RPMI8226 (cell line): Measurements from ENCODE around the gene TMEM235.
"Not testable (repeated sequence)": the region's sequence is repeated elsewhere in the genome, so short reads cannot be mapped to it uniquely, and the experiment has no call there.

Experiments used
- DNase-seq: peaks from one replicate; pipeline ENCODE4 v3.0.0-alpha.2; 2015

TMEM235 gene

GRCh38 chr17:78238823-78239488 is 7.5 kb downstream of the TMEM235 start:
- DNase-seq: no peak

DNA sequence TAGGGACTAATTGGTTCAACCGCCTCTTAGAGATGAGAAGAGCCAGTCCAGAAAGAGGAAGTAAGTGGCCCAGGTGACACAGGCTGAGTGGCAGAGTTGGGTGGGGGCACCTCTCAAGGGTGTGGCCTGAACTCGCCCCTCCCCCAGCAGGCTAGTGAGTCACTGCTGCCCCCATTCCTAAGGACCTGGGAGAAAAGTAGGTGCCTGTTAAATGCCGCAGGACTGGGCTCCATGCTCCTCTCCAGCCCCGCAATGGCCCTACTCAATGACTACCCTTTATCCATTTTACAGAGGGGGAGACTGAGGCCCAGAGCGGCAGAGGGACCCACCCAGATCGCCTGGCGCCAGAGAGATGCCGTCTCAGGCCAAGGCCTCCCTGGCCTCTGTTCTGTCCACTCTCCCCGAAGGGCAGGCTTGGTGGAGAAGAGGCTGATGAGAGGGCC is 8.1 kb downstream of the TMEM235 start:
- peak; percentile 85 for DNase-seq

- no peak for DNase-seq
Measured at GRCh38 chr17:78240012-78240655, 8.7 kb downstream of the TMEM235 start.

GRCh38 chr17:78240839-78241238 is 9.4 kb downstream of the TMEM235 start:
- DNase-seq: no peak

DNA sequence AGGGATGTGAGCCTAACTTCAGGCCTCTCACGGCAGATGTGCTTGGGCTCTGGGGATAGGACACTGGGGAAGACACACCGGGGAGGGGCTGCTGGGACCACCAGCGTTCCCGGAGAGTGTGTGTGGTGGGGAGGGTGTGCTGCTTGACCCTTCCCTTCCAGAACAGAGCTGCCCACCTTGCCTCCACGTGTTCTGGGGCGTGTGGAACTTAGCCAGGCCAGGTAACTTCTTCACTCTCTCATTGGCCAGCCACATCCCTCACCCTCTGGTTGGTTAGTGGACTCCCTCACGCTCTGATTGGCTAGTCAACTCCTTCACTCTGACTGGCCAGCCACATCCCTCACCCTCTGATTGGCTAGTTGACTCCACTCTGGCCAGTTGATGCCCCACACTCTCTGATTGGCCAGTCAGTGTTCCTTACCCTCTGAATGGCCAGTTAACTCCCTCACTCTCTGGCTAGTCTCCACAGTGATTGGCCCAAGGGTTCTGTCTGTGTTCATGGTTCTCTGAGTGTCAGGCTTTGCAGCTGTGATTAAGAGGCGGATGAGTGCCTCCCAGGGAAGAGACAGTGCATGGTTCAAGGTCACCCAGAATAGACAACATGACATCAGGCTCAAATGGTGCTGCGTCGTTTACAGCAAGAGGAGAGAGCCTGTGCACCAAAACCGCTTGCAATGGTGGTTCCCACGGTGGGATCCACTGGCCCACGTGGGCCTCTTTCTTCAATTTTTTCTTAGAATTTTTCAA is 10.0 kb downstream of the TMEM235 start:
- peak; percentile 17 for DNase-seq

- DNase-seq: no peak
Measured at GRCh38 chr17:78242024-78242742, 10.8 kb downstream of the TMEM235 start.

GRCh38 chr17:78247304-78247703 is 15.9 kb downstream of the TMEM235 start:
- no peak for DNase-seq

GRCh38 chr17:78248051-78248914 is 16.9 kb downstream of the TMEM235 start:
- DNase-seq: no peak

DNA sequence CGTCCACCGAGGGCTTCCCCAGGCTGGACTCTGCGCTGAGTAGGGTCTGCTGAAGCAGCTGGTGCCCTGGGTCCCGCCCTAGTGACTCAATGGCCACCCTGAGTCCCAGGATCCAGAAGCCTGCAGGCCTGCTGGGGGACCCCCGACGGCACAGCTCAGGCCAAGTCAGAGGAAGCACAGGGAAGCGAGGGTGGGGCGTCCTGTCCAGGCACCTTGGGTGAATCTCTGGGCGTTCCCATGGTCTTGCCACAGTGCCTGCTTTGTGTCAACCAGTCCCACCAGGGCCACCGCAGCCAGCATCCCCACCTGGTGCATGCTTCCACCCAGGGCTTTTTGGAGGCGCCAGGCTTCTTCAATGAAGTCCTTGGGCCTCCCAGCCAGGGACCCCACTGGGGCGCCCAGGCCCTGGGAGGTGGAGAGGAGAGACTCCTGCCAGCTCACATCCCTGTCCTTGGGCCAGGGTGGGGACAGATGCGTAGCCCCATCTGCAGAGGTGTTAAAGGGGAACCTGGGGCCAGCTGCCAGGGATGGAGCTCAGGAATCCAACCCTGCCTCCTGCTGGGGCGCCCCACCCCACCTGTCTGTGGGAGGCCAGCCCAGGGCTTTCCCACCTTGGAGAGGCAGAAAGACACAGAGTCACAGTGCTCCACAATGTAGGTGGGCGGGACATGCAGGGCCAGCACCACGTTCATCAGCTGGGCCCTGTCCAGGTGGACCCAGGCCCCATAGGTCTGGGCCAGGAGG is 17.8 kb downstream of the TMEM235 start:
- DNase-seq: no peak

DNA sequence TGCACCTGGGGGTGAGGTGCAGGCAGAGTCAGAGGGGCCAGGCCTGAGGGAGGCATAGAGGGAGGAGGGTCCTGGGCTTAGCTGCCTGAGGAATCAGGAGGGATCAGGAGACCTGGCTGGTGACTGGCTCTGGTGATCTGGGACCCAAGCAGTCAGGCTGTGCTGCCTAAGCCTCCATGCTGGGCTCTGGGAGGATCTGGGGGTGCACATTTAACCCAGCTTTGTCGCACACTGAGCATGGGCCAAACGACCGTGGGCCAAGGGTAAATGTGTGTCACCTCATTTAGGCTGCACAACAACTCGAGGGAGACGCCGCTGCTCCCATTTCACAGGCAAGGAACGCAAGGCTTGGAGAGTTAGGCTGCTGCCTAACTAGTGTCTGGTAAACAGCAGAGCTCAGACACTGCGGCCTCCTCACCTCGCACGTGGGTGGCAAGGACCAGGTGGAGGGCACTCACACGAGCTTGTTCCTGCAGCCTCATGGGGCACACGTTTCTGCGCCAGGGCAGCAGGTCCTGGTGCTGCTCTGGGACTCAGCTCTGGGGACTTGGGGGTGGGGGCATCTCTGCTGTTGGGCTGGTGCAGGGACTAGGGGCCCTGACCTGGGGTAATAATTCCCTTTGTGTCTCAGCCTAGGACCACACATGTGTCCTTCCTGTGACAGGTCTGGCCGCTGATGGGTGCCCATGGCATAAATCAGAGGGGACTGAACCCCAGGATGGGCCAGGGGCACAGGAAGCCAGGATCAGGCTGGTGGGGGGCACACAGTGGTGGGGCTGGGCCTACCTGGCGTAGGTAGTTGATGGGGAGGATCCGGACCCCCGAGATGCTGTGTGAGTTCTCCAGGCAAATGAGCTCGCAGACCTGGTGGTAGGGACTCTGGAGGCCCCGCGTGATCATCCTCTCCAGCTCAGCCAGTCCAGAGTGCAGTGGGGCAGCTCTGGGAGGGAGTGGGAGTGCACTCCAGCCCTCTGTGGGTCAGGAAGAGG is 18.7 kb downstream of the TMEM235 start:
- no peak for DNase-seq

GRCh38 chr17:78250891-78251772 is 19.7 kb downstream of the TMEM235 start:
- peak; percentile 91 for DNase-seq

GRCh38 chr17:78251773-78252103 is 20.3 kb downstream of the TMEM235 start:
- DNase-seq: no peak

DNA sequence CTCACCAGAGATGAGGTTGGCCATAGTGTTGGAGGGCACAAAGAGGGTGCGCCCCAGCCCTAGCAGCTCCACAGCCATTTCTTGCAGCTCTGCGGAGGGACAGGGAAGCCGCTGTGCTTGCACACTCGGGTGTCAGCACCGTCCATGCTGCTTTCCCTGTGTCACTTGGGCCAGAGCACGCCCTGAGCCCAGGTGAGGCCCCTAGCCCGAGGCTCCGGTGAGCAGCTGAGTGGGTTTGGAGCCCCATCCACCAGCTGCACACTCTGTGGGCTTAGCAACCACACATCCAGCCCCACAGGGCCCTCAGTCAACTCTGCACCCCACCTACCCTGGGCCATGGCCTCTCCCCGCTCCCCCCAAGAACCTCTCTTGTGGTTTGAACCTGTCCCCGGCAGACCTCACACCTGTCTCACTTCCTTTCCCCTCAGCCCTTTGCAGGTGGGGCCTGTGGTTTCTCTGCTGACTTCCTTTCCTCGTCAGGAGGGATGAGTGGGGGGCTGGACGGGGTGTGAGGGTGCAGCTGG is 20.7 kb downstream of the TMEM235 start:
- peak; percentile 94 for DNase-seq

DNA sequence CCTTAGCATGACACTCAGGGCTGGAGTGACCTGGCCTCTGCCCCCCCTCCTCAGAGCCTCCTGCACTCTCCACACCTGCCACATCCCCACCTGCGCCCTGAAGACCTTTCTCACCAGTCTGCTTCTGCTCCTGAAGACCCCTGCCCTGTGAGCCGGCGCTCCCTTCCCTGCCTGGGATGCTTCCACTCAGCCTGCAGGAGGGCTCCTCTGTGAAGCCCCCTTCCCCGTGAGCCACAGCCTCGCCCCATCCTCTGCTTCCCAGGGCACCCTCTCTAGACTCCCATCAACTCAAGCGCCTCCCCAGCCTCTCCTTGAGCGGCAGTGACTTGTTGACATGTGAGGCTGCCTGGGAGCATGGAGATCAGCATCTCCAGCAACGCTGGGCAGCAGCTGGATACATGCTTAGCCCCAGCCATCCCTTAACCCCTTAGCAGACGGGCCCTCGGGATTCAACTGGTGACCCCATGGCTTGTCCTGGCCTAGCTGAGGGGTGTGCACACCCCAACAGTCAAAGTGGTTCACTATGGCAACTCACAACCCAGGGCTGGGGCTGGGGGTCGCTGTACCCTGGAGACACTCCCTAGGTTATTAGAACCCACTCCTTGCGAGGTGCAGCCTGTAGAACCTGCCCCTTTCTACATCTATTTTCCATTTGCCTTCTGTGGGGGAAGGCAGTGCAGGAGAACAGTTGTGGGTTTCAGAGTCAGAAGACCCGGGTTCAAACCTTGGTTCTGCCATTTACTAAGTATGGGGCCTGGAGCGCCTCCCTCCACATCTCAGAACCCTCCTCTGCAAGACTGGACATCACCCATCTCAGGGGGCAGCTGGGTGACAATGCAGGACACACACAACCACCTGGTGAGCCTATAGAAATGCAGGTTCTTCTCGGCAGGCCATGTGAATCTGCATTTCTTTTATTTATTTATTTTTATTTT is 21.5 kb downstream of the TMEM235 start:
- DNase-seq: peak; percentile 85

DNA sequence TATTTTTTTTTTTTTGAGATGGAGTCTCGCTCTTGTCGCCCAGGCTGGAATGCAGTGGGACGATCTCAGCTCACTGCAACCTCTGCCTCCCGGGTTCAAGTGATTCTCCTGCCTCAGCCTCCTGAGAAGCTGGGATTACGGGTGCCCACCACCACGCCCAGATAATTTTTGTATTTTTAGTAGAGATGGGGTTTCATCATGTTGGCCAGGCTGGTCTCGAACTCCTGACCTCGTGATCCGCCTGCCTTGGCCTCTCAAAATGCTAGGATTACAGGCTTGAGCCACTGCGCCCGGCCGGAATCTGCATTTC is 22.2 kb downstream of the TMEM235 start:
- not testable (repeated sequence) for DNase-seq

- peak; percentile 90 for DNase-seq
Measured at GRCh38 chr17:78253946-78254672, 22.7 kb downstream of the TMEM235 start.

- no peak for DNase-seq
Measured at GRCh38 chr17:78255029-78255656, 23.7 kb downstream of the TMEM235 start.
